Measurements from ENCODE around the gene MAGEA6. TPM values are rescaled to one million over a fixed set of nuclear protein-coding genes. Genes with fewer than 3 reads are reported as not detected.
"Not testable (repeated sequence)": the region's sequence is repeated elsewhere in the genome, so short reads cannot be mapped to it uniquely, and the experiment has no call there.

The MAGEA6 gene
- not detected for total RNA-seq

GRCh38 chrX:152769549-152770289 lies at the start of gene MAGEA6:
Gene MAGEA6 (minus strand): TSS chrX:152769689. CDS start chrX:152767650, 2,039 bp downstream.
- H3K27ac ChIP-seq; H3K9me3 ChIP-seq; H3K4me1 ChIP-seq; DNase-seq (ENCODE audit: low spot score in 2 of 2); H3K4me3 ChIP-seq; H3K36me3 ChIP-seq; intact Hi-C loops (cut with DNase I); H3K27me3 ChIP-seq: not testable (repeated sequence)

GRCh38 chrX:152819266-152819665 lies 49.8 kb upstream of the MAGEA6 start:
- Histone ChIP-seq H3K27ac (no peak overlapping the region), H3K4me3 (no peak overlapping the region), H3K9me3 (no peaks in the 10 kb centered on the region), H3K27me3 (no peaks in the 10 kb centered on the region), H3K4me1 (no peaks in the 10 kb centered on the region), H3K36me3 (no peaks in the 10 kb centered on the region)
- intact Hi-C loops (cut with DNase I), result no loop called here
- DNase-seq (ENCODE audit: low spot score in 2 of 2), result no peak
- TF ChIP-seq, protein P1, sequence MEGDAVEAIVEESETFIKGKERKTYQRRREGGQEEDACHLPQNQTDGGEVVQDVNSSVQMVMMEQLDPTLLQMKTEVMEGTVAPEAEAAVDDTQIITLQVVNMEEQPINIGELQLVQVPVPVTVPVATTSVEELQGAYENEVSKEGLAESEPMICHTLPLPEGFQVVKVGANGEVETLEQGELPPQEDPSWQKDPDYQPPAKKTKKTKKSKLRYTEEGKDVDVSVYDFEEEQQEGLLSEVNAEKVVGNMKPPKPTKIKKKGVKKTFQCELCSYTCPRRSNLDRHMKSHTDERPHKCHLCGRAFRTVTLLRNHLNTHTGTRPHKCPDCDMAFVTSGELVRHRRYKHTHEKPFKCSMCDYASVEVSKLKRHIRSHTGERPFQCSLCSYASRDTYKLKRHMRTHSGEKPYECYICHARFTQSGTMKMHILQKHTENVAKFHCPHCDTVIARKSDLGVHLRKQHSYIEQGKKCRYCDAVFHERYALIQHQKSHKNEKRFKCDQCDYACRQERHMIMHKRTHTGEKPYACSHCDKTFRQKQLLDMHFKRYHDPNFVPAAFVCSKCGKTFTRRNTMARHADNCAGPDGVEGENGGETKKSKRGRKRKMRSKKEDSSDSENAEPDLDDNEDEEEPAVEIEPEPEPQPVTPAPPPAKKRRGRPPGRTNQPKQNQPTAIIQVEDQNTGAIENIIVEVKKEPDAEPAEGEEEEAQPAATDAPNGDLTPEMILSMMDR (IDR thresholded peaks at IDR 0.05), result no peak

GRCh38 chrX:152818356-152818755 lies 48.9 kb upstream of the MAGEA6 start:
- Histone ChIP-seq H3K36me3 (no peaks in the 10 kb centered on the region), H3K27me3 (no peaks in the 10 kb centered on the region), H3K27ac (no peak overlapping the region), H3K4me1 (no peaks in the 10 kb centered on the region), H3K9me3 (no peaks in the 10 kb centered on the region), H3K4me3 (no peak overlapping the region)
- TF ChIP-seq, protein P1 (IDR thresholded peaks at IDR 0.05), result no peak
- intact Hi-C loops (cut with DNase I), result no loop called here
- DNase-seq (ENCODE audit: low spot score in 2 of 2), result no peak

DNA sequence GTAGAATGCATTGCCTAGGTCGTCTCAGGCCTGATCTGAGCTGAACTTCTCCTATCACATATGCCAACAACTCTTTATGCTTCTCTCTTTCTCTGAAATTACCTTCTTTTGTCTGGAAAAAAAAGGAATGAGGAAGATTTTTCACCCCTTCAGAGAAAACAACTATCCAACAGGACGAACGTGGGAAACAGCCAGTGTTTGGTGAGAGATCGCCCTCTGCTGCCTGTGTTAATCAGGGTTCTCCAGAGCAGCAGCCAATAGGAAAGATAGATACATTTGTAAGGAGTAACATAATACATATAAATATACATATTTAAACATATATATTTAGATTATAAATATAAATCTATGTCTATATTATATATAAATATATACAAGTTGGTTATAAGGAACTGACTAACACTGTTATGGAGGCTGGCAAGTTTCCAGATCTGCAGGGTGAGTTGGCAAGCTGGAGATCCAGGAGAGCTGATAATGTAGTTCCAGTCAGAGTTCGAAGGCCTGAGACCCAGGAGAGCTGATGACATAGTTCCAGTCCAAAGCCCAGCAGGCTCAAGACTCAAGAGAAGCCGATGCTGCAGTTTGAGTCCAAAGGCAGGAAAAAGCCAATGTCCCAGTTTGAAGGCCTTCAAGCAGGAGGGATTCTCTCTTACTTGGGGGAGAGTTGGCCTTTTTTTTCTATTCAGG lies 47.7 kb upstream of the MAGEA6 start:
- no peaks in the 10 kb centered on the region for H3K36me3 ChIP-seq
- no peak overlapping the region for H3K4me3 ChIP-seq
- no peaks in the 10 kb centered on the region for H3K27me3 ChIP-seq
- DNase-seq (ENCODE audit: low spot score in 2 of 2), result no peak
- H3K4me1 ChIP-seq, result no peaks in the 10 kb centered on the region
- H3K9me3 ChIP-seq, result no peaks in the 10 kb centered on the region
- TF ChIP-seq, protein P1 (IDR thresholded peaks at IDR 0.05), result no peak
- intact Hi-C loops (cut with DNase I), result no loop called here
- no peak overlapping the region for H3K27ac ChIP-seq

GRCh38 chrX:152814048-152814447 lies 44.6 kb upstream of the MAGEA6 start:
- no peaks in the 10 kb centered on the region for H3K27me3 ChIP-seq
- H3K4me1 ChIP-seq, result no peaks in the 10 kb centered on the region
- no peak overlapping the region for H3K4me3 ChIP-seq
- no peaks in the 10 kb centered on the region for H3K36me3 ChIP-seq
- no peaks in the 10 kb centered on the region for H3K9me3 ChIP-seq
- DNase-seq (ENCODE audit: low spot score in 2 of 2), result no peak
- TF ChIP-seq, protein P1 (IDR thresholded peaks at IDR 0.05), result no peak
- H3K27ac ChIP-seq, result no peak overlapping the region
- intact Hi-C loops (cut with DNase I), result no loop called here

DNA sequence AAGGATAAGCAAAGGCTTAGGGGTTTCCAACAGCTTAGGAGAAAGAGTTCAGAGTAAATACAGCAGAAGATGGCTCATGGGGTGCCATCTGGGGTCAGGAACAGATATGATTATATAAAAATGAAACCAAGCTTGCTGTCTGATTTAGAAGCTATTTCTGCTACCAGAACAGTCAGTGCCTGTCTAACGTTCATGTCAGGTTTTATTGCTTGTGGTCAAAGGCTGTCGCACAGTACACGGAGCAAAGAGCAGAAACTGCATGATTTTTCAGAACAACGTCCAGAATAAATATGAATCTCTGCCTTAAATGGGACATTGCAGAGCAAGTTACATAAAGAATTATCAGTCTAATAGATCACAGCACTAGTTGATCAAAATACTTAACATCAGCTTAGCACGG lies 43.7 kb upstream of the MAGEA6 start:
- Histone ChIP-seq H3K27me3 (no peaks in the 10 kb centered on the region), H3K4me3 (no peak overlapping the region), H3K4me1 (no peaks in the 10 kb centered on the region), H3K9me3 (no peaks in the 10 kb centered on the region), H3K27ac (no peak overlapping the region), H3K36me3 (no peaks in the 10 kb centered on the region)
- TF ChIP-seq, protein P1 (IDR thresholded peaks at IDR 0.05), result no peak
- intact Hi-C loops (cut with DNase I), result no loop called here
- no peak for DNase-seq (ENCODE audit: low spot score in 2 of 2)

Measured in ascending aorta (tissue), 2 donors.